ENCODE data around the gene DPM1. TPM values are rescaled to one million over a fixed set of nuclear protein-coding genes. Genes with fewer than 3 reads are reported as not detected.

Gene DPM1
- polyA plus RNA-seq, 1 of the 3 experiments (the other 2 are of a cell fraction) = 72.1 TPM

DNA sequence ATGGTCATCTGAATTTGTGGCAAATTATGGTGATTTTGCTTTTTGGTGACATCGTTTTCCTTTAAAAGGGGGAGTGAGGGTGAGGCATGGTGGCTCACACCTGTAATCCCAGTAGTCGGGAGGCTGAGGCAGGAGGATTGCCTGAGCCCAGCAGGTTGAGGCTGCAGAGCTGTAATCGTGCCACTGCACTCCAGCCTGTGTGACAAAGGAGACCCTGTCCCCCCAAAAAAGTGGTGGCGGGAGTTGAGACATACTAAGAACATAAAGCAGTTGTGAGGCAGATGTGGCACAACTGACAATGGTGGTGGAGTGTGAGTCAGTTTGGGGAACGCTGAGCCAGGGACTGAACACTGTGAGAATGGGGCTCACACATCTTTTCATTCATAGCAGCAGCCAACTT is 72.6 kb downstream of the DPM1 start:
- 88% methylated on average over 5 of the region's 5 CpGs for WGBS (ENCODE audit: low lambda C conversion rate)
- no peak overlapping the region for H2AFZ ChIP-seq (ENCODE audit: low read depth)
- no peak overlapping the region for H3K4me3 ChIP-seq (ENCODE audit: low read depth in 2 of 2, low read length in 1 of 2)
- DNase-seq = no peak
- ChIA-PET CTCF (interaction anchor here (1.5 to 2.3 kb wide), 3 partner anchors 12 to 92 kb away, joined by 4 to 8 read pairs (median 5); no protein-coding TSS in a partner anchor), POLR2A (no interaction called here)
- TF ChIP-seq MEF2A (IDR thresholded peaks at IDR 0.05; ENCODE audit: borderline replicate concordance, low read depth) (no peak), JUND (IDR thresholded peaks at IDR 0.05) (no peak), GABPA (IDR thresholded peaks at IDR 0.05; ENCODE audit: low read depth) (no peak), RAD21 (IDR thresholded peaks at IDR 0.05; ENCODE audit: low read length) (no peak), MXI1 (IDR thresholded peaks at IDR 0.05; ENCODE audit: low read depth, low read length) (no peak), FOXJ3 (CRISPR knock-in tag; IDR thresholded peaks at IDR 0.05) (no peak), FOSL2 (IDR thresholded peaks at IDR 0.05; ENCODE audit: borderline replicate concordance, low read depth) (no peak), NFIC (IDR thresholded peaks at IDR 0.05; ENCODE audit: borderline replicate concordance) (no peak), EZH2phosphoT487 (IDR thresholded peaks at IDR 0.05; ENCODE audit: borderline replicate concordance, low read depth) (no peak), RCOR1 (IDR thresholded peaks at IDR 0.05; ENCODE audit: low read length) (no peak), TEAD4 (IDR thresholded peaks at IDR 0.05; ENCODE audit: borderline replicate concordance, insufficient read depth) (no peak), NRF1 (IDR thresholded peaks at IDR 0.05; ENCODE audit: low read depth, low read length) (no peak), EP300 (IDR thresholded peaks at IDR 0.05; ENCODE audit: borderline replicate concordance in 1 of 2, low read depth in 1 of 2, low read length in 1 of 2) (no peak), TCF12 (IDR thresholded peaks at IDR 0.05) (no peak), CHD2 (IDR thresholded peaks at IDR 0.05; ENCODE audit: low read length, partially characterized antibody) (no peak)
- TF ChIP-seq, protein P1, sequence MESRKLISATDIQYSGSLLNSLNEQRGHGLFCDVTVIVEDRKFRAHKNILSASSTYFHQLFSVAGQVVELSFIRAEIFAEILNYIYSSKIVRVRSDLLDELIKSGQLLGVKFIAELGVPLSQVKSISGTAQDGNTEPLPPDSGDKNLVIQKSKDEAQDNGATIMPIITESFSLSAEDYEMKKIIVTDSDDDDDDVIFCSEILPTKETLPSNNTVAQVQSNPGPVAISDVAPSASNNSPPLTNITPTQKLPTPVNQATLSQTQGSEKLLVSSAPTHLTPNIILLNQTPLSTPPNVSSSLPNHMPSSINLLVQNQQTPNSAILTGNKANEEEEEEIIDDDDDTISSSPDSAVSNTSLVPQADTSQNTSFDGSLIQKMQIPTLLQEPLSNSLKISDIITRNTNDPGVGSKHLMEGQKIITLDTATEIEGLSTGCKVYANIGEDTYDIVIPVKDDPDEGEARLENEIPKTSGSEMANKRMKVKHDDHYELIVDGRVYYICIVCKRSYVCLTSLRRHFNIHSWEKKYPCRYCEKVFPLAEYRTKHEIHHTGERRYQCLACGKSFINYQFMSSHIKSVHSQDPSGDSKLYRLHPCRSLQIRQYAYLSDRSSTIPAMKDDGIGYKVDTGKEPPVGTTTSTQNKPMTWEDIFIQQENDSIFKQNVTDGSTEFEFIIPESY (IDR thresholded peaks at IDR 0.05; ENCODE audit: borderline replicate concordance, low read depth) = no peak
- TF ChIP-seq, protein P2, sequence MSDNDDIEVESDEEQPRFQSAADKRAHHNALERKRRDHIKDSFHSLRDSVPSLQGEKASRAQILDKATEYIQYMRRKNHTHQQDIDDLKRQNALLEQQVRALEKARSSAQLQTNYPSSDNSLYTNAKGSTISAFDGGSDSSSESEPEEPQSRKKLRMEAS (IDR thresholded peaks at IDR 0.05; ENCODE audit: low read depth) = no peak
- TF ChIP-seq, protein P3, sequence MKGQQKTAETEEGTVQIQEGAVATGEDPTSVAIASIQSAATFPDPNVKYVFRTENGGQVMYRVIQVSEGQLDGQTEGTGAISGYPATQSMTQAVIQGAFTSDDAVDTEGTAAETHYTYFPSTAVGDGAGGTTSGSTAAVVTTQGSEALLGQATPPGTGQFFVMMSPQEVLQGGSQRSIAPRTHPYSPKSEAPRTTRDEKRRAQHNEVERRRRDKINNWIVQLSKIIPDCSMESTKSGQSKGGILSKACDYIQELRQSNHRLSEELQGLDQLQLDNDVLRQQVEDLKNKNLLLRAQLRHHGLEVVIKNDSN (IDR thresholded peaks at IDR 0.05; ENCODE audit: borderline replicate concordance, low read depth) = no peak
- TF ChIP-seq, protein P4, sequence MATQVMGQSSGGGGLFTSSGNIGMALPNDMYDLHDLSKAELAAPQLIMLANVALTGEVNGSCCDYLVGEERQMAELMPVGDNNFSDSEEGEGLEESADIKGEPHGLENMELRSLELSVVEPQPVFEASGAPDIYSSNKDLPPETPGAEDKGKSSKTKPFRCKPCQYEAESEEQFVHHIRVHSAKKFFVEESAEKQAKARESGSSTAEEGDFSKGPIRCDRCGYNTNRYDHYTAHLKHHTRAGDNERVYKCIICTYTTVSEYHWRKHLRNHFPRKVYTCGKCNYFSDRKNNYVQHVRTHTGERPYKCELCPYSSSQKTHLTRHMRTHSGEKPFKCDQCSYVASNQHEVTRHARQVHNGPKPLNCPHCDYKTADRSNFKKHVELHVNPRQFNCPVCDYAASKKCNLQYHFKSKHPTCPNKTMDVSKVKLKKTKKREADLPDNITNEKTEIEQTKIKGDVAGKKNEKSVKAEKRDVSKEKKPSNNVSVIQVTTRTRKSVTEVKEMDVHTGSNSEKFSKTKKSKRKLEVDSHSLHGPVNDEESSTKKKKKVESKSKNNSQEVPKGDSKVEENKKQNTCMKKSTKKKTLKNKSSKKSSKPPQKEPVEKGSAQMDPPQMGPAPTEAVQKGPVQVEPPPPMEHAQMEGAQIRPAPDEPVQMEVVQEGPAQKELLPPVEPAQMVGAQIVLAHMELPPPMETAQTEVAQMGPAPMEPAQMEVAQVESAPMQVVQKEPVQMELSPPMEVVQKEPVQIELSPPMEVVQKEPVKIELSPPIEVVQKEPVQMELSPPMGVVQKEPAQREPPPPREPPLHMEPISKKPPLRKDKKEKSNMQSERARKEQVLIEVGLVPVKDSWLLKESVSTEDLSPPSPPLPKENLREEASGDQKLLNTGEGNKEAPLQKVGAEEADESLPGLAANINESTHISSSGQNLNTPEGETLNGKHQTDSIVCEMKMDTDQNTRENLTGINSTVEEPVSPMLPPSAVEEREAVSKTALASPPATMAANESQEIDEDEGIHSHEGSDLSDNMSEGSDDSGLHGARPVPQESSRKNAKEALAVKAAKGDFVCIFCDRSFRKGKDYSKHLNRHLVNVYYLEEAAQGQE (IDR thresholded peaks at IDR 0.05; ENCODE audit: low read depth, low read length) = no peak
- TF ChIP-seq, protein P5, sequence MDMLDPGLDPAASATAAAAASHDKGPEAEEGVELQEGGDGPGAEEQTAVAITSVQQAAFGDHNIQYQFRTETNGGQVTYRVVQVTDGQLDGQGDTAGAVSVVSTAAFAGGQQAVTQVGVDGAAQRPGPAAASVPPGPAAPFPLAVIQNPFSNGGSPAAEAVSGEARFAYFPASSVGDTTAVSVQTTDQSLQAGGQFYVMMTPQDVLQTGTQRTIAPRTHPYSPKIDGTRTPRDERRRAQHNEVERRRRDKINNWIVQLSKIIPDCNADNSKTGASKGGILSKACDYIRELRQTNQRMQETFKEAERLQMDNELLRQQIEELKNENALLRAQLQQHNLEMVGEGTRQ (IDR thresholded peaks at IDR 0.05; ENCODE audit: borderline replicate concordance, low read depth, low read length) = no peak
- no peaks in the 10 kb centered on the region for H3K9me3 ChIP-seq
- H3F3A ChIP-seq (replicated peaks; ENCODE audit: insufficient read depth) = peaks cover 27% of the 10 kb centered on the region
- H4K20me1 ChIP-seq (ENCODE audit: insufficient read depth) = peaks cover 7% of the 10 kb centered on the region
- H3K36me3 ChIP-seq (replicated peaks in 1 of 2; ENCODE audit: control insufficient read depth in 1 of 2, insufficient read depth in 2 of 2, low read length in 1 of 2) = peaks cover 36 to 41% of the 10 kb centered on the region in 2 experiments
- no peaks in the 10 kb centered on the region for H3K4me1 ChIP-seq (ENCODE audit: control insufficient read depth in 1 of 2, insufficient read depth in 2 of 2, low read depth in 1 of 2, low read length in 1 of 2)
- no peaks in the 10 kb centered on the region for H3K27me3 ChIP-seq (ENCODE audit: insufficient read depth)
- peaks cover 20% of the 10 kb centered on the region; the same call in 1 of the 2 replicates for H3K79me2 ChIP-seq (ENCODE audit: insufficient read depth)
- H3K27ac ChIP-seq (ENCODE audit: low read depth in 2 of 2, low read length in 1 of 2) = no peak overlapping the region
- no peak overlapping the region for H3K9ac ChIP-seq
- no peaks in the 10 kb centered on the region for H3K9me2 ChIP-seq
- H3K4me2 ChIP-seq = no peak overlapping the region

Data from SK-N-SH (cell line).